Measurements from ENCODE around the gene ZNF225.
A peak's percentile ranks its signal among the peaks of the same experiment; 100 is the strongest.
"Not testable (repeated sequence)": the region's sequence is repeated elsewhere in the genome, so short reads cannot be mapped to it uniquely, and the experiment has no call there.

The ZNF225 gene

GRCh38 chr19:44113138-44113783 is at the start of gene ZNF225:
ZNF225 (plus strand) TSS chr19:44113399; CDS start chr19:44115828, 2,429 bp downstream.
- DNase-seq: peak; percentile 77

DNA sequence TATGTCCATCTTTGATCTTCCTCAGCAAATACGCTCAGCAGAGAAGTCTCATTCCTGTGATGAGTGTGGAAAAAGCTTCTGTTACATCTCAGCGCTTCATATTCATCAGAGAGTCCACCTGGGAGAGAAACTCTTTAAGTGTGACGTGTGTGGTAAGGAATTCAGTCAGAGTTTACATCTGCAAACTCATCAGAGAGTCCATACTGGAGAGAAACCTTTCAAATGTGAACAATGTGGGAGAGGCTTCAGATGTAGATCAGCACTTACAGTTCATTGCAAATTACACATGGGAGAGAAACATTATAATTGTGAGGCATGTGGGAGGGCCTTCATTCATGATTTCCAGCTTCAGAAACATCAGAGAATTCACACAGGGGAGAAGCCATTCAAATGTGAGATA is 46.9 kb upstream of the ZNF225 start:
- DNase-seq: no peak

GRCh38 chr19:44069415-44069814 is 43.8 kb upstream of the ZNF225 start:
- DNase-seq: no peak

DNA sequence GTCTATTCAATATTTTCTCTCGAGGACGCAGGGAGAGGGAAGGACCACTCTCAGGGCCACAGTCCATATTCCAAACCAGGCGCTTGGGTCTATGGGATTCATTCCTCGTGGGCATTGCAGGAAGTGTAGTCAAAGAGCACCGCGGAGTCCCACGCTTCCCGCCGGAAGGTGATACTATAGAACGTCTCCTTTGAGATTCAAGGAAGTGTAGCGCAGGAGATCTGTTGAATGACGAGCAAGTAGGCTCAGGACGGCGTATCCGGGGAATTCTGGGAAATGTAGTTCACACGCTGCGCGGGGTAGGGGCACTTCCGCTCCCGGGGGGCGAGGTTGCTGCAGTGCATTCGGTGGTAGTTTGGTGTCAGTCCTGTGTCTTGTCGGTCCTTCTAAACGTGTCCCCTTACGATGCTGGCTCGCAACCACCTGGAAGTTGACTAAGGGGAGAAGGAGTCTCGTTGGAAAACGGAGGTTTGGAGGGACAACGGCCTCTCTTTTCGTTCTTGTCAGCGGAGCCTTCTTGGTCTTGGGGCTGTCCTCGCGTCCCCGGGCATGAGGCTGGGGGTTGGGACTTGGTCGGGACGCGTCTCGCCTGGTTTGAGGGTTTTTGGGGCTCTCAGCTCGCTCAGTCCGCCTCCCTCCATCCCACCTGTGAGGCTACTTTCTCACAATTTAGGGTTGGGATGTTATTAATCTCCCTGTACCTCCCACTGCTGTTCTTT is 41.2 kb upstream of the ZNF225 start, which contains the start of gene ZNF284:
ZNF284 (plus strand) TSS at position 336 of the 719 bp plus-strand sequence. CDS start 4,231 bp downstream, outside the sequence.
- peak; percentile 83 for DNase-seq

DNA sequence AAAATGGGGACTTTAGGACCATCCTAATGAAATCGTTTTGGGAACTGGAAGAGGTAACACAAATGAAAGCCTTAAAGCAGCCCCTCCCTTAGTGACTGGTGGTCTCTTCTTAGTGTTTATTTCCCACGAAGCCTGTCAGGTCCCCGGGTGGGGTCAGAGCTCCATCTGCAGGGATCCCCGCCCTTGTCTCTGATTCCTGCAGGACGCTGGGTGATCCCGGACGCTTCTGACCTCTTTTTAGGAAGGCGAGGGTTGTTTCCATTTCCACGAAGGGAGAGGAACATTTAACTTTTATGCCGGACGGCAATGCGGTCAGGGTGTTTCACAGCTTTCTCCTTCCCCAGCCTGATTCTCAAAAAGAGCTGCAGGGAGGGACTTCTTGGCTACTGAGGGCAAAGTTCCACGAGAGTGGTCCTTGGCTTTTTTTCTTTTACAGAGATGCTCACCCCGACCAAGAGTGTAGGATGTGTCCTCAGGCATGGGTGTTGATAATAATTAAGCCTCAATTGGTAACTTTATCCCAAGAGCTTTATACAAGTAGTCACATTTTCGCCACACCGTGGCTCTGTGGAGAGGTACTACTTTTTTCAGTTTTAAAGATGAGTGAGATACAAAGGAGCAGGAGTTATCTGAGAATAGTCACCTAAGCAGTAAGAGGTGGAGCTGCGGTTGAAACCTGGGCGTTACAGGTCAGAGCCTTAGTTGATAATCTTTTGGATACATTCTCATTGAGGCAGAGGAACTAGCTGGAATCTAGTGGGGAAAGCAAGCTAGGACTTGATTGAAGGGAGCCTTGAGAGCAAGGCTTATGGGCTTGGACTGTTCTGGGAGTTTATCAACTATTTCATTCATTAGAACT is 40.4 kb upstream of the ZNF225 start:
- DNase-seq: no peak

- DNase-seq: no peak
Observed at GRCh38 chr19:44076325-44076724, 36.9 kb upstream of the ZNF225 start.

- no peak for DNase-seq
Observed at GRCh38 chr19:44092108-44092507, 21.1 kb upstream of the ZNF225 start.

DNA sequence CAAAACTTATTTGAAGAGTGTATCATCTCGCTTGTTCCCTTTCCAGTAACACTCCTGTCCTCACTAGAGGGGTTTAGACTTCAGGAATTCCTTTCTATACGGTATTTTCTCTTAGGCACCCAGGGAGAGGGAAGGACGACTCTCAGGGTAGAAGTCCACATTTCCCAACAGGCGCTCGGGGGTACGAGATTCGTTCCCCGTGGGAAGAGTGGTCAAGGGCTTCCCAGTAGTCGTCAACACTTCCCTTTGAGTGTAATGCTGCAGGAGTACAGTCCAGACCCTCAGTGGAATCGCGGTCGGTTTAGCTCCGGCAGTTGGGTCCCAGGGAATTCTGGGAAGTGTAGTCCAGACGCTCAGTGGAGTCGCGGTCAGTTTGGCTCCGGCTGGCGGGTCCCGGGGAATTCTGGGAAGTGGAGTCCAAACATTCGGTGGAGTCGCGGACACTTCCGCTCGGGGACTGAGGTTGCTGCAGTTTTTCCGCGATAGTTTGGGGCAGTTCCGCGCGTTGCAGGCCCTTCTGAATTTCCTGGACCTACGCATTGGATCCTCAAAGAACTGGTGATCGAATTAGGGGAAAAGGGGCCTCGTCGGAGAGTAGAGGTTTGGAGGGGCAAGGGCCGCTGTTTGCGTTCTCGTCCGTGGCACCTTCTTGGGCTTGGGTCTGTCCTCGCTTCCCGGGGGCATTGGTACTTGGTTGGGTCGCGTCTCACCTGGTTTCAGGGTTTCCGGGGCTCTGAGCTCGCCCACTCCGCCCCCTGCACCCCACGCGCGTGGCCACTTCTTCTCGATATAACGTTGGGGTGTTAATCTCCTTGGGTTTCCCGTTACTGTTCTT is 19.1 kb upstream of the ZNF225 start, which contains the start of gene ZNF224:
ZNF224 (plus strand) TSS at position 431 of the 835 bp plus-strand sequence. CDS start 3,513 bp downstream, outside the sequence.
- DNase-seq: peak; percentile 82

GRCh38 chr19:44107751-44108150 is 5.4 kb upstream of the ZNF225 start:
- no peak for DNase-seq

- no peak for DNase-seq
Observed at GRCh38 chr19:44109458-44109857, 3.7 kb upstream of the ZNF225 start.

DNA sequence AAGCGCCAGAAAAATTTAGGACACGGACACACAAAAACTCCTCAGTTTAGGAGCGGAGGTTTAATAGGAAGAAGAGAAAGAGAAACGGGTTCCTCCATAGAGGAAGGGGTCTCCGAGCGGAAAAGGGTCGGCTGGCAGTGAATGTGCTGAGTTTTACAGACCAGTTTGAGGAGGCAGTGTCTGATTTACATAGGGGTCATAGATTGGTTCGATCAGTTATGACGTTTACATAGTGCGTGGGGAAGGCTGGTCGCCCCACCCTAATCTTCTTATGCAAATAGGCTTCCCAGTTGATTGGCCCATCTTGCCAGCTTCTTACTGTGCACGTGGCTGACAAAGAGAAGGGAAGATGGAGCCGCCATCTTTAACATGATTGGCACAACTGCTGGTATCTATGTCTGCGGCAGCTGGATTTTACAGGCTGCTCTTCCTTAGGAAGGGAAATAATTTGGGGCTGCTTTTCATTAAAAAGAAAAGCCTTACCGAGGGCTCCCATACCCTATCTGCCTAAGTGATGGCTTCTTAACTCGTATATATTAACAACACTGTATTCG is 1.2 kb upstream of the ZNF225 start:
- no peak for DNase-seq

GRCh38 chr19:44112802-44113137 is 429 bp upstream of the ZNF225 start:
- DNase-seq: no peak

- DNase-seq: no peak
Observed at GRCh38 chr19:44113784-44114390, 688 bp downstream of the ZNF225 start.

DNA sequence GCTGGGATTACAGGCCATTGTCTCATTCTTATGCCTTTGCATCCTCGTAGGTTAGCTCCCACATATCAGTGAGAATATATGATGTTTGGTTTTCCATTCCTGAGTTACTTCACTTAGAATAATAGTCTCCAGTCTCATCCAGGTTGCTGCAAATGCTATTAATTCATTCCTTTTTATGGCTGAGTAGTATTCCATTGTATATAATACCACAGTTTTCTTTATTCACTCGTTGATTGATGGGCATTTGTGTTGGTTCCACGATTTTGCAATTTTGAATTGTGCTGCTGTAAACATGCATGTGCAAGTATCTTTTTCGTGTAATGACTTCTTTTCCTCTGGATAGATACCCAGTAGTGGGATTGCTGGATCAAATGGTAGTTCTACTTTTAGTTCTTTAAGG is 8.0 kb downstream of the ZNF225 start:
- DNase-seq: not testable (repeated sequence)

- DNase-seq: no peak
Observed at GRCh38 chr19:44131955-44132354, 18.8 kb downstream of the ZNF225 start.

- DNase-seq: peak; percentile 75
Observed at GRCh38 chr19:44141191-44142058, 28.2 kb downstream of the ZNF225 start, which contains the start of gene ZNF234. ZNF234 (plus strand) TSS chr19:44141554; CDS start chr19:44144633, 3,079 bp downstream.

DNA sequence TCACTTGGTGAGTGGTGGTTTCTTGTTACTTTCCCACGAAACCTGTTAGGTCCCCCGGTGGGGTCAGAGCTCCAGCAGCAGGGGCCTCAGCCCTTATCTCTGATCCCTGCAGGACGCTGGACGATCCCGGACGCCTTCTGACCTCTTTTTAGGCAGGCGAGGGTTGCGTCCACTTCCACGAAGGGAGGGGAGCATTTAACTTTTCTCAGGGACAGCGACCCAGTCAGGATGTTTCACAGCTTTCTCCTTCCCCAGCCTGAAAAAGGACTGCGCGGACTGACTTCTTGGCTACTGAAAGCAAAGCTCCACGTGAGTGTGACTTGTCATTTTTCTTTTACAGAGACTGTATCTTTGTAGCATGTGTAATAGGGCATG is 28.8 kb downstream of the ZNF225 start:
- DNase-seq: no peak

- DNase-seq: no peak
Observed at GRCh38 chr19:44149776-44150175, 36.6 kb downstream of the ZNF225 start.

- no peak for DNase-seq
Observed at GRCh38 chr19:44151491-44151890, 38.3 kb downstream of the ZNF225 start.

DNA sequence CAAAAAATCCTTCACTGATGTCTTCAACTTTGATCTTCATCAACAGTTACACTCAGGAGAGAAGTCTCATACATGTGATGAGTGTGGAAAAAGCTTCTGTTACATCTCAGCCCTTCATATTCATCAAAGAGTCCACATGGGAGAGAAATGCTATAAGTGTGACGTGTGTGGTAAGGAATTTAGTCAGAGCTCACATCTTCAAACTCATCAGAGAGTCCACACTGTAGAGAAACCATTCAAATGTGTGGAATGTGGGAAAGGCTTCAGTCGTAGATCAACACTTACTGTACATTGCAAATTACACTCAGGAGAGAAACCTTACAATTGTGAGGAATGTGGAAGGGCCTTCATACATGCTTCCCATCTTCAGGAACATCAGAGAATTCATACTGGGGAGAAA is 43.3 kb downstream of the ZNF225 start:
- no peak for DNase-seq

DNA sequence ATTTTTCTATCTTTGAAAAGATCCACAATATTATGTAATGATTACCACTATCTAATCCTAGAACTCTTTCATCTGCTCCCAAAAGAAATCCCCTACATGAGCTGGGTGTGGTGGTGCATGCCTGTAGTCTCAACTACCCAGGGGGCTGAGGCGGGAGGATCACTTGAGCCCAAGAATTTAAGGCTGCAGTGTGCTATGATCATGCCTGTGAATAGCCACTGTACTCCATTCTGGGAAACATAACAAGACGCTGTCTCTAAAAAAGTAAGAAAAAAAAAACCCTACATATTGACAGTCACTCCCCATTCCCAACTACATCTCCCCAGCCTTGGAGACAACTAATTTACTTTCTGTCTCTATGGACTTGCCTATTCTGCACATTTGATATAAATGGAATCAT is 50.6 kb downstream of the ZNF225 start:
- DNase-seq: no peak

Data from activated CD8-positive, alpha-beta memory T cell treated with anti-CD3 and anti-CD28 coated beads, Interleukin-2, amount 50 U/mL, for 4 hours (primary cell).